GM12878 (cell line): ENCODE measurements around the gene IQGAP2.

ENCODE experiments used
- POLR2A ChIP-seq: IDR thresholded peaks from 2 replicates; pipeline ENCODE4 v1.6.1; 2011; ENCODE audit warnings: low read depth, mild to moderate bottlenecking, low read length
- ZNF217 ChIP-seq: fragments of 450-650 bp; IDR thresholded peaks from 2 replicates; pipeline ENCODE4 v1.6.1; 2017; ENCODE audit warnings: antibody characterized with exemption, mild to moderate bottlenecking

GRCh38 chr5:76406014-76406413 lies 2.9 kb downstream of the IQGAP2 start:
- no peak for TF ChIP-seq ZNF217
- no peak for TF ChIP-seq POLR2A
